Stimulated activated effector memory CD8-positive, alpha-beta T cell treated with anti-CD3 and anti-CD28 coated beads, Interleukin-12 subunit alpha, Interleukin-12 subunit beta, amount 100 ng/mL, for 72 hours (primary cell): ENCODE data around the gene OGFOD3.
"Not testable (repeated sequence)": the region's sequence is repeated elsewhere in the genome, so short reads cannot be mapped to it uniquely, and the experiment has no call there.

ENCODE experiments used
- ATAC-seq: fragments of 150-1000 bp; cut with Tn5 transposase; 2 replicates; pipeline ENCODE4 v1.10.0; 2021
- DNase-seq, 2 donors: peaks; one replicate each; pipeline ENCODE4 v3.0.0; 2021 to 2022; ENCODE audit warnings: low spot score in 2 of 2
- H3K27ac Mint-ChIP-seq: one replicate; pipeline ENCODE4 v1.8.0; 2022; ENCODE audit warnings: mild to moderate bottlenecking, mixed read lengths
- H3K36me3 Mint-ChIP-seq: one replicate; pipeline ENCODE4 v1.8.0; 2022; ENCODE audit warnings: mild to moderate bottlenecking, mixed read lengths
- H3K4me1 Mint-ChIP-seq: one replicate; pipeline ENCODE4 v1.8.0; 2022; ENCODE audit warnings: mixed read lengths
- H3K4me3 Mint-ChIP-seq: one replicate; pipeline ENCODE4 v1.8.0; 2022; ENCODE audit warnings: mild to moderate bottlenecking, mixed read lengths
- H3K9me3 Mint-ChIP-seq: one replicate; pipeline ENCODE4 v1.8.0; 2022; ENCODE audit warnings: mixed read lengths

The OGFOD3 gene

DNA sequence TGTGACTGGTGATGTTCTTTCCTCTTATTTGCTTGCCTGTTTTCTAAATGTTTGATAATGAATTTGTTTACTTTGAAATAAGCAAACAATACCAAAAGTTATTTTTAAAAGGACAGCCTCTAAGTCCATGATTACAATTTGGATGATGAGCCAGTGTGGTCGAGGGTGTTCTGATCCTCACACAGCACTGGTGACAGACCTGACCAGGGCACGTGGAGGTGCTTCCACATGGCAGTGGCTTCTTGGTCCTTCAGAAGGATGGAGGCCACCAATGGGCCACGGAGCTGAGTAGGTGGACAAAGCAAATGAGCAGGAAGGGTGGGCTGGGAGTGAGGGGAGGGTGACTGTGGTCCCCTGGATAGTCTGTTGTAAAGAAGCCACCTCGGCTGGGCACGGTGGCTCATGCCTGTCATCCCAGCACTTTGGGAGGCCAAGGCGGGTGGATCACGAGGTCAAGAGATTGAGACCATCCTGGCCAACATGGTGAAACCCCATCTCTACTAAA, 63.5 kb downstream of the OGFOD3 start:
- H3K4me3 Mint-ChIP-seq = no peak overlapping the region
- DNase-seq = no peak
- no peaks in the 10 kb centered on the region for H3K9me3 Mint-ChIP-seq
- H3K36me3 Mint-ChIP-seq = no peaks in the 10 kb centered on the region
- no peak overlapping the region for H3K27ac Mint-ChIP-seq
- peaks cover 16% of the 10 kb centered on the region for H3K4me1 Mint-ChIP-seq
- ATAC-seq = no peak

DNA sequence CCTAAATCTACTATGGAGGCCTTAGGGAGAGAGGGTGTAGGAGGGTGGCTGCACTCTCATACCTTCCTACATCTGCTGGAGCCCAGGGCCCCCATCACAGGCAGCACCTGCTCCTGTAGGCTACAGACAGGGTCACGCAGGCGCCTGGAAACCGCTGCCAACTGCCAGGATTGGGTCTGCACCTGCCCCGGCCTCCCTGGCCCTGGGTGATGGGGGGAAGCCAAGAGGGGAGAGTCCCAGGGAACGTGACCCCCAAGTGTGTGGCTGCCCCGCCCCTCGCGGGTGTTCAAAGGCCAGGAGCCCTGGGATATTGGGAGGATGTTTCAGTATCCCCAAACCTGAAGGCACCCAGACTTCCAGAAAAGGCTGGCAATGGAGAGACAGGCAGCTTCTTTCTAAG, 64.9 kb downstream of the OGFOD3 start:
- ATAC-seq = no peak

DNA sequence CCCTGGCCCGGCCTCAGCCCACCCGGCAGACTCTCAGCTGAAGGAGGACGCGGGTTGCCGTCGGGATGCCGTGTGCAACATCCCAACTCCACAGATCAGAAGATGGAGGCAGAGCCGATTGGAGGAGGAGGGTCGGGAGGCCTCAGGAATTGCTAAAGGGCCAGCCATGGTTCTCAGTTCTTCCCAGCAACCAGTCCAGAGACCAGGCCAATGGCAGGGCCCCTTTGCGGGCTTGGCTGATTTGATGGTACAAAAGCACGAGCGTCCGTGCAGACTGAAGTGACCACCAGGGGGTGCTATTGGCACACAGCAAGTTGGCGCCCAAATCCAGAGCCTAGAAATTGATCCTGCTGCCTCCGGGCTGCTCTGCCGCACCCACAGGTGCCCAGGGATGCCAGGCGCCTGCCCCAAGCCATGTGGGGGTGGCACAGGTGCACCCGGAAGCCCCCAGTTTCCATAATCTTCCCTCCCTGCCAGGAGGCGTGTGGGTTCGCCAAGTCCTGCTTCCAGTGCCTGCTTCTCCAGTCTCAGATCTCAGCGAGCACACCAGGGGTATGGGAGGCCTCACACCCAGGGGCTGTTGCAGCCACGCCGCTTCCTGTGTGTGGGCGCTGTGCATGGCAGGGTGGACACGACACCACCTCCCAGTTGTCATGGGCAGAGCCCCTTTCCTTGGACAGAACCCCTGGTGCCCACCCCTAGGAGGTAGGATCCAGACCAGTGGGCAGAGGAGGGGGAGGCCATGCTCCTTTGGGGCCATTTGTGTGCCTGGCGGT, 66.5 kb downstream of the OGFOD3 start:
- H3K4me3 Mint-ChIP-seq = no peak overlapping the region
- no peaks in the 10 kb centered on the region for H3K9me3 Mint-ChIP-seq
- no peak overlapping the region for H3K27ac Mint-ChIP-seq
- peak; percentile 85 for ATAC-seq
- peak; percentile 76 to 88 for DNase-seq
- peaks cover 7% of the 10 kb centered on the region for H3K4me1 Mint-ChIP-seq
- H3K36me3 Mint-ChIP-seq = no peaks in the 10 kb centered on the region

More for the DNA sequence above, 64.9 kb downstream of the OGFOD3 start:
- no peaks in the 10 kb centered on the region for H3K9me3 Mint-ChIP-seq
- peaks cover 11% of the 10 kb centered on the region for H3K4me1 Mint-ChIP-seq
- no peak overlapping the region for H3K4me3 Mint-ChIP-seq
- H3K27ac Mint-ChIP-seq = no peak overlapping the region
- H3K36me3 Mint-ChIP-seq = no peaks in the 10 kb centered on the region
- no peak for DNase-seq

DNA sequence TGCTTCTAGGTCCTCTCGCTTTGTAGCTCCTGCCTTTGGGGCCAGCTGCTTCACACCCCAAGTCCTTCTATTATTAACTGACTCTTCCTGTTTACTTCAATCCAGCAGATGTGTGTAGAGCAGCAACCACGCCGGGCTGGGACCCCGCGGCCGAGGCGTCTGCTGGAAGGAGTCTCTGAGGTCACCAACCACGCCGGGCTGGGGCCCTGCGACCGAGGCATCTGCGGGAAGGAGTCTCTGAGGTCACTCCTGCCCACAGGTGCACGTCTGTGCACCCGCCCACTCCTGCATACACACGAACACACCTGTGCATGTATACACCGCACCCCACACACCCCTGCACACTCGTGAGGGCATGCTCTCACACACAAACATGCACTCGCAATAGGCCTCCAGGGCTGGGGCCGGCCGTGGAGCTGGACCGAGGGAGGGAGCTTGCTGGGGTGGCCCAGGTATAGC, 67.1 kb downstream of the OGFOD3 start:
- H3K27ac Mint-ChIP-seq = no peak overlapping the region
- DNase-seq (no peak), ATAC-seq (no peak)
- no peak overlapping the region for H3K4me3 Mint-ChIP-seq
- no peaks in the 10 kb centered on the region for H3K36me3 Mint-ChIP-seq
- H3K9me3 Mint-ChIP-seq = no peaks in the 10 kb centered on the region
- peaks cover 7% of the 10 kb centered on the region for H3K4me1 Mint-ChIP-seq

DNA sequence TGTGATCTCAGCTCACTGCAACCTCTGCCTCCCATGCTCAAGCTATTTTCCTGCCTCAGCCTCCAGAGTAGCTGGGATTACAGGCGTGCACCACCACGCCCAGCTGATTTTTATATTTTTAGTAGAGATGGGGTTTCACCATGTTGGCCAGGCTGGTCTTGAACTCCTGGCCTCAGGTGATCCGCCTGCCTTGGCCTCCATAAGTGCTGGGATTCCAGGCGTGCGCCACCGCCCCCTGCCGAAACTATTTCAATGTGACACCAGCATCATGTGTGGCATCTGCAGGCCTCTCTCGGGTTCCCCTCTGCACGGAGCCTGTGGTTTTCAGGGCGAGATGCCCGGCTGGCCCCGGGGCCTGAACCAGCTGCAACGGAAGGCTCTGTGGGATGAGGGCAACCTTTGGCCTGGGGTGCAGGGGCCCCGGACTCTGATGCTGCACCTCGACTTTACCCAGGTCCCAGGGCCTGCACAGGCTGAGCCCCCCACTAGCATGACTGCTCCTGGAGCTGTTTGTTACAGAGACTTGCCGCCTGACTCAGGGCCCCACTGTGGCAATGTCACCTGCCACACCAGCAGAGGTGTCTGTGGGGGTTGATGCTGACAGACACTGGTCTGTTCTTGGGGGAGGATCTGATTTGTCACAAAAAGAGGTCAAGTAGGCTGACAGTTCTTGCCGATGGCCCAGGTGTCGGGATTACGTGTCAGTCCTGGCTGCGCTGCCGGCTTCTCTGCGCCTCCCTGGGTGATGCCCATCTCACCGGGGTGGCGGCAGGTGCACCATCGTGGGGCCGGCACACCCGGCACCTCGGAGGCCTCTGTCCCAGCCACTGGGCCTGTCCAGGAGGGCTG, 68.0 kb downstream of the OGFOD3 start:
- peaks cover 7% of the 10 kb centered on the region for H3K4me1 Mint-ChIP-seq
- DNase-seq (no peak), ATAC-seq (peak; percentile 71)
- H3K4me3 Mint-ChIP-seq = no peak overlapping the region
- H3K27ac Mint-ChIP-seq = no peak overlapping the region
- no peaks in the 10 kb centered on the region for H3K36me3 Mint-ChIP-seq
- H3K9me3 Mint-ChIP-seq = no peaks in the 10 kb centered on the region

DNA sequence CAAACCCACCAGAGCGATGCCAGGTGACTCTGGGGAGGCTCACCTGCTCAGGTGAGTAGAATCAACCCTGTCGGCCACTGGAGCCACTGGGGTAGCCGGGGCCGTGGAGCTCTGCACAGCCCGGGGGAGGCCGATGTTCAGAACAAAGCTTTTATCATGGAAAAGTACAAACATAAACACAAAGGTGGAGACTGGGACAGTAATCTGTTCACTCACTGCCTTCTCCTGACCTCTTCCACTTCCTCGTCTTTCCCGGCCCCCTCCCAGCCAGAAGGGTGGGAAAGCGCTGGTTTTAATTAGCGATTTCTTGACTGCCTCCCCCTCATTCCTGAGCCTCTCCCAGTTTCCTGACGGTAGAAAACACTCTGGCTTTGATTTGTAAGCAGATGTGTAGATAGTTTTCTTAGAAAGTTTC, 69.1 kb downstream of the OGFOD3 start:
- DNase-seq (no peak), ATAC-seq (no peak)
- Mint-ChIP-seq H3K9me3 (no peaks in the 10 kb centered on the region), H3K27ac (no peak overlapping the region), H3K36me3 (no peaks in the 10 kb centered on the region), H3K4me3 (no peak overlapping the region), H3K4me1 (peaks cover 7% of the 10 kb centered on the region)

DNA sequence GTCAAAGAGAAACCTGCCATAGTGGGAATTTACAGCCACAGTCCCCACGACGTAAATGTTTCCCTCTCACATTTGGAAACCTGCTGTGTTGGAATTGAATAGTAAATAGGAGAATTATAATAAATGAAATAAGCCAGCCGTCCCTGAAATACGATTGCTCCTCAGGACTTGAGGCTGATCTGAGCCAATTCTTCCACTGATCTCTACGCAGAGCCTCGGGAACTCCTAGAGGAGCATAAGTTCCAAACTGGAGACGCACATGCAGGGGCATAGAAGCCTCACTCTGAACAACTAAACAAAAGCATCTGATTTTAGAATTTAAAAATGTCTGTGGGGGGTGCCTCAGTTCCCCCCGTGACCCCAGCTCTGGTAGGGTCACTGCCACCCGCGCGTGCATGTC, 69.5 kb downstream of the OGFOD3 start:
- H3K36me3 Mint-ChIP-seq = no peaks in the 10 kb centered on the region
- peaks cover 7% of the 10 kb centered on the region for H3K4me1 Mint-ChIP-seq
- no peak overlapping the region for H3K27ac Mint-ChIP-seq
- DNase-seq = no peak
- no peaks in the 10 kb centered on the region for H3K9me3 Mint-ChIP-seq
- H3K4me3 Mint-ChIP-seq = no peak overlapping the region
- no peak for ATAC-seq

DNA sequence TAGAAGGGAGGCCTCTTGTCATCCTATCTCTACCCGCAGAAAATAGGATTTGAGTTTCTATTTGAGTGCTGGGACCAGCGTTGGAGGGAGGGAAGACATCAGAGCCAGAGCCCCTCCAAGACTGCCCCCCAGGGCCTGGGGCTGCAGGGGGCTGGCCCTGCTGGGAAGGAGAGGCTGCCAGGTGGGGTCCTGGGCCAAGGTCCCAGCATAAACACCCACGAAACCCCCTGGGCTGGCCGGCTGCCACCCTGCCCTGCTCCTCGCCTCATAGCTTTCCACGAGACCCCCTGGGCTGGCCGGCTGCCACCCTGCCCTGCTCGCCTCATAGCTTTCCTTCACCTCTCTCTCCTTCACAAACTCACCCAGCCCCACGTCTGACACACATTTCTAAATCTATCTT, 70.0 kb downstream of the OGFOD3 start:
- H3K27ac Mint-ChIP-seq = no peak overlapping the region
- no peak overlapping the region for H3K4me3 Mint-ChIP-seq
- peaks cover 7% of the 10 kb centered on the region for H3K4me1 Mint-ChIP-seq
- ATAC-seq (no peak), DNase-seq (no peak)
- H3K36me3 Mint-ChIP-seq = no peaks in the 10 kb centered on the region
- no peaks in the 10 kb centered on the region for H3K9me3 Mint-ChIP-seq

DNA sequence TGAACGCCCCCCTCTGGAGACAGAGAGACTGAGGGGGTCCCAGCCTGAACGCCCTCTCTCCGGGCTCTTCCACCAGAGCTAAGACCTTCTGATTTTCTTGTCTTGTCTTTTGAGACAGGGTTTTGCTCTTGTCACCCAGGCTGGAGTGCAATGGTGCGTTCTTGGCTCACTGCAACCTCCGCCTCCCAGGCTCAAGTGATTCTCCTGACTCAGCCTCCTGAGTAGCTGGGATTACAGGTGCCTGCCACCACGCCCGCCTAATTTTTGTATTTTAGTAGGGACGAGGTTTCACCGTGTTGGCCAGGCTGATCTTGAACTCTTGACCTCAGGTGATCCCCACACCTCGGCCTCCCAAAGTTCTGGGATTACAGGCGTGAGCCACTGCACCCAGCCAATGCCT, 70.4 kb downstream of the OGFOD3 start:
- not testable (repeated sequence) for H3K4me3 Mint-ChIP-seq, H3K9me3 Mint-ChIP-seq, H3K27ac Mint-ChIP-seq, H3K36me3 Mint-ChIP-seq, H3K4me1 Mint-ChIP-seq, ATAC-seq, DNase-seq

DNA sequence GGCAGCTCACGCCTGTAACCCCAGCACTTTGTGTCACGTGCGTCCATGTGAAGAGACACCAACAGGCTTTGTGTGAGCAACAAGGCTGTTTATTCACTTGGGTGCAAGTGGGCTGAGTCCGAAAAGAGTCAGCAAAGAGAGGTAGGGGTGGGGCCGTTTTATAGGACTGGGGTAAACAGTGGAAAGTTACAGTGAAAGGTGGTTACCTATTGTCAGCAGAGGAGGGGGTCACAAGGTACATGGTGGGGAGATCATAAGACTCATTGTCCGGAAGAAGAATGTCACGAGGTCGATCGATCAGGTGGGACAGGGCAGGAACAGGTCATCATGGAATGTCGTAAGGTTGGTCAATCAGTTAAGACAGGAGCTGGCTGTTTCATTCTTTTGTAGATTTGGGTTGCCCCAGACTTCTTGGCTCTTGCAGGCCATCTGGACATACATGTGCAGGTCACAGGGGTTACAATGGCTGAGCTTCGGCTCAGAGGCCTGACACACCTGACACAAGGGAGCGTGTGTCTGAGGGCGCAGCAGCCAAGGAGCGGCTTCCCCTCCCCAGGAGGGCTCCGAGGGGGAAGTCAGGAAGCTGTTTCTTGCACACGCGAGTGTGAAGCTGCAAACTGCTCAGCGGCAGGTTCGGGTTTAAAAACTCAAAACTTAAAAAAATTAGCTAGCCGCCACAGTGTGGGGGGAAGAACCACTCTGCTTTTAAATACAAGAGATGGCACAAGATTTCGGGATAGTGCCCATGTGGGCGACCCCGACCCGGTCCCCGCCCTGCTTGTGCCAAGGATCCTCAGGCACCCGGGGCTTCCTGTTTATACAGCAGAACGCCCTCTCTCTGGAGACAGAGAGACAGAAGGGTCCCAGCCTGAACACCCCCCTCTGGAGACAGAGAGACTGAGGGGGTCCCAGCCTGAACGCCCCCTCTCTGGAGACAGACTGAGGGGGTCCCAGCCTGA, 71.8 kb downstream of the OGFOD3 start:
- Mint-ChIP-seq H3K36me3 (no peaks in the 10 kb centered on the region), H3K4me1 (no peaks in the 10 kb centered on the region), H3K9me3 (no peaks in the 10 kb centered on the region), H3K27ac (no peak overlapping the region), H3K4me3 (no peak overlapping the region)
- ATAC-seq (no peak), DNase-seq (no peak)

DNA sequence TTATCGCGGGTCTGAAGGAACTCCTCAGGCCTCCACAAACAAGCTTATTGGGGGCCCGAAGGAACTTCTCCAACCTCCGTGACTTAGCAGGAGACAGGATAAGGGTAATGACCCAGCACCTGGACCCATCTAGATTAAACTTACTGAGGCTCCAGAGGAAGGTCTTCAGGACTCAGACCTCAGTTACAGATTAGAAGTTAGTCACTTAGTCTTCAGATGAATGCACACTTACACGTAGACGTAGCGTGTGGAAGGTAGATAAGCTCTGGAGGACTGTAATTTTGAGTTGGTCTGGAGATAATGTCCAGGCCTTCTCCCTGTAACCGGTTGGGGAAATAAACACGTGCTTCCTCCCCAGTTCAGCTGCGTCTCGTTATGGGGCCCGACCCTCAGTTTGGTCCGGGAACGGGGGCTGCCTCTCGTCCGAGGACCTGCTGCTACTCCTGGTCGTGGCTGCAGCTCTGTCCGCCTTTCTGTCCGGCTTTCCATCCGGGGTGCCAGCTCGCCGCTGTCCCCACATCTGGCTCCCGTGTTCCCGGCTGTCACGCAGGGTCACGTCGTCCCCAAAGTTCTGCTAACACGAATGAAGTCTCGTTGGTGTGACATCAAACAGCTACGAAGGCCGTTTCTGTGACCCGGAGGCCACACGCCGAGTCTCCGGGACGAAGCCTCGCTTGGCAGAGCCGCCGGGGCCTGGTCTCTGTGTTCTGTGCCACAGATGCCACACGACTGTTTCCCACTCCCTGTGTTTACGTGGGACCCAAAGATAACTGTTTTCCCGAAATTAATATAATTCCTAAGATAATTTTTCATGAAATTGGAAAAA, 73.0 kb downstream of the OGFOD3 start:
- Mint-ChIP-seq H3K27ac (no peak overlapping the region), H3K4me1 (no peaks in the 10 kb centered on the region), H3K36me3 (no peaks in the 10 kb centered on the region), H3K4me3 (no peak overlapping the region), H3K9me3 (no peaks in the 10 kb centered on the region)
- no peak for DNase-seq
- ATAC-seq = no peak

DNA sequence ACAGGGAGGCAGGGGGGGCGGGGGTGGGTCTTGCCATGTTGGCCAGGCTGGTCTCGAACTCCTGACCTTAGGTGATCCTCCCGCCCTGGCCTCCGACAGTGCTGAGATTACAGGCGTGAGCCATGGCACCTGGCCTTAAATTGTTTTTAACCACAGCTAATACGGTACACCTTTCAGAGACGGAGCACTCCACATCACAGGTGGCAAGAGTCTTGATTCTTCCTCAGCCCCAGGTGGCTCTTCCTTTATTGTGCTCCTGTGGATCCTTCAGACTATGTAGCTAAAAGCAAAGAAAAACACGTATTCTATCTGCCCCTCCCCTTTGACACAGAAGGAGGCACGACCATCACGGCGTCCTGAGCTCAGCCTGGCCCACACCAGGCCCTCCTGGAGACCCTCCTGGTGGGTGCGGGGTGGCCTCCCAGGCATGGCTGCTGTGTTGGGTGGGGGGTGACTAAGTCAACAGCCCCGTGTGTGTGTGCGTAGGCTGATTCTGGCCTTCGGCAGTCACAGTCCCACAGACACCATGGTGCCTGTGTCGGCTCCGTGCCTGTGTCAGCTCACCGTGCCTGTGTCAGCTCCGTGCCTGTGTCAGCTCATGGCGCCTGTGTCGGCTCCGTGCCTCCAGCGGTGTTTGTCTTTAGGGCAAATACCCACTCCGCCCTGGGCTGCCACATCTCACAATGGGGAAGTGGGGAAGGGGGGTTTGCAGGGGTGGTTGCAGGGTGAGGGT, 74.0 kb downstream of the OGFOD3 start:
- Mint-ChIP-seq H3K9me3 (no peaks in the 10 kb centered on the region), H3K4me1 (no peaks in the 10 kb centered on the region), H3K36me3 (no peaks in the 10 kb centered on the region), H3K4me3 (no peak overlapping the region), H3K27ac (no peak overlapping the region)
- no peak for DNase-seq
- peak; percentile 11 for ATAC-seq

DNA sequence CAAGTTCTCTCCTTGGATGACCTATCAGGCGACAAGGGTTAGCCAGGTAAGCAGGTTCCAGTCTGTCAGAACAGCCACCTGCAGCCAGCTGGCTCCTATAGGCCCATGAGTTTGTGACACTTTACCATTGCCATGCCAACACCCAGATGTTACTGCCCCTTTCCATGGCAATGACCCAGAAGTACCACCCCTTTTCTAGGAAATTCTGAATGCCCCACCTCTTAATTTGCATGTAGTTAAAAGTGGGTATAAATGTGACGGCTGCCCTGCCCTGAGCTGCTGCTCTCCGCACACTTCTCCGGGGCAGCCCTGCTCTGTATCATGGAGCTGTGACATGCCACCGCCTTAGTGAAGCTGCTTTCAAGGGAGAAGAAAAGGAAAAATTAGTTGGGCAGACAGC, 74.8 kb downstream of the OGFOD3 start:
- ATAC-seq = no peak
- H3K27ac Mint-ChIP-seq = no peak overlapping the region
- H3K36me3 Mint-ChIP-seq = no peaks in the 10 kb centered on the region
- peaks cover 5% of the 10 kb centered on the region for H3K4me1 Mint-ChIP-seq
- no peak for DNase-seq
- H3K9me3 Mint-ChIP-seq = no peaks in the 10 kb centered on the region
- no peak overlapping the region for H3K4me3 Mint-ChIP-seq
